WERI-Rb-1 (cell line): ENCODE data around the gene DAO.
A peak's percentile ranks its signal among the peaks of the same experiment; 100 is the strongest.

Experiments used
- DNase-seq: peaks from one replicate; pipeline ENCODE4 v3.0.0-alpha.2; 2020
- H3K27ac ChIP-seq: fragments of 250-450 bp; sonication (Bioruptor Pico); 2 replicates; pipeline ENCODE4 v1.5.1; 2020; ENCODE audit warnings: mild to moderate bottlenecking, moderate library complexity
- H3K27me3 ChIP-seq: fragments of 250-450 bp; sonication (Bioruptor Pico); 2 replicates; pipeline ENCODE4 v1.5.1; 2021; ENCODE audit warnings: mild to moderate bottlenecking, low read depth, moderate library complexity; ENCODE audit not compliant: insufficient read depth, severe bottlenecking
- H3K36me3 ChIP-seq: fragments of 250-450 bp; sonication (Bioruptor Pico); 2 replicates; pipeline ENCODE4 v1.5.1; 2020; ENCODE audit warnings: mild to moderate bottlenecking, moderate library complexity
- H3K4me3 ChIP-seq: 2 replicates; pipeline ENCODE4 v1.5.1; 2011; ENCODE audit warnings: low read depth, mild to moderate bottlenecking, control low read depth, low read length
- H3K9me3 ChIP-seq: fragments of 250-450 bp; sonication (Bioruptor Pico); 2 replicates; pipeline ENCODE4 v1.5.1; 2021; ENCODE audit warnings: mild to moderate bottlenecking, moderate library complexity; ENCODE audit not compliant: severe bottlenecking
- TF ChIP-seq, protein P1 (sequence below): IDR thresholded peaks from 2 replicates; pipeline ENCODE4 v1.5.1; 2011; ENCODE audit warnings: low read depth, mild to moderate bottlenecking, control low read depth, inconsistent platforms, low read length

The DAO gene

DNA sequence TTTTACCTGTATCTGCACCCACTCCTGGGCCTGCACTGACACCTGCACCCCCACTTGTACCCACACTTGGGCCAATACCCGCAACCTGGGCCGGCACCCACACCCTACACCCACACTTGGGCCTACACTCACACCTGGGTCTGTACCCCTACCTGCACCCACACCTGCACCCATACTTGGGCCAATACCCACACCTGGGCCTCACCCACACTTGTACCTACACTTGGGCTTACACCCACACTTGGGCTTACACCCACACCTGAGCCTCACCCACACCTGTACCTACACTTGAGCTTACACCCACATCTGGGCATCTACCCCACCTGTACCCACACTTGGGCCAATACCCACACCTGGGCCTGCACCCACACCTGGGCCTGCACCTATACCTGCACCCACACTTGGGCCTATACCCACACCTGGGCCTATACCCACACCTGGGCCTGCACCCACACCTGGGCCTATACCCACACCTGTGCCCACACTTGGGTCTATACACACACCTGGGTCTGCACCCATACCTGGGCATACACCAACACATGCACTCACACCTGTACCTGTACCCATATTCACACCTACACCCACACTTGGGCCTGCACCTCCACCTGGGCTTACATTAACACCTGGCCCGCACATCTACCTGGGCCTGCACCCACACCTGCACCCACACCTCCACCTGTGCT is 39.2 kb downstream of the DAO start:
- Histone ChIP-seq H3K9me3 (peaks cover 9% of the 10 kb centered on the region), H3K36me3 (peaks cover 16% of the 10 kb centered on the region), H3K27me3 (no peaks in the 10 kb centered on the region), H3K27ac (no peak overlapping the region), H3K4me3 (no peak overlapping the region)
- no peak for DNase-seq
- TF ChIP-seq, protein P1, sequence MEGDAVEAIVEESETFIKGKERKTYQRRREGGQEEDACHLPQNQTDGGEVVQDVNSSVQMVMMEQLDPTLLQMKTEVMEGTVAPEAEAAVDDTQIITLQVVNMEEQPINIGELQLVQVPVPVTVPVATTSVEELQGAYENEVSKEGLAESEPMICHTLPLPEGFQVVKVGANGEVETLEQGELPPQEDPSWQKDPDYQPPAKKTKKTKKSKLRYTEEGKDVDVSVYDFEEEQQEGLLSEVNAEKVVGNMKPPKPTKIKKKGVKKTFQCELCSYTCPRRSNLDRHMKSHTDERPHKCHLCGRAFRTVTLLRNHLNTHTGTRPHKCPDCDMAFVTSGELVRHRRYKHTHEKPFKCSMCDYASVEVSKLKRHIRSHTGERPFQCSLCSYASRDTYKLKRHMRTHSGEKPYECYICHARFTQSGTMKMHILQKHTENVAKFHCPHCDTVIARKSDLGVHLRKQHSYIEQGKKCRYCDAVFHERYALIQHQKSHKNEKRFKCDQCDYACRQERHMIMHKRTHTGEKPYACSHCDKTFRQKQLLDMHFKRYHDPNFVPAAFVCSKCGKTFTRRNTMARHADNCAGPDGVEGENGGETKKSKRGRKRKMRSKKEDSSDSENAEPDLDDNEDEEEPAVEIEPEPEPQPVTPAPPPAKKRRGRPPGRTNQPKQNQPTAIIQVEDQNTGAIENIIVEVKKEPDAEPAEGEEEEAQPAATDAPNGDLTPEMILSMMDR = no peak

DNA sequence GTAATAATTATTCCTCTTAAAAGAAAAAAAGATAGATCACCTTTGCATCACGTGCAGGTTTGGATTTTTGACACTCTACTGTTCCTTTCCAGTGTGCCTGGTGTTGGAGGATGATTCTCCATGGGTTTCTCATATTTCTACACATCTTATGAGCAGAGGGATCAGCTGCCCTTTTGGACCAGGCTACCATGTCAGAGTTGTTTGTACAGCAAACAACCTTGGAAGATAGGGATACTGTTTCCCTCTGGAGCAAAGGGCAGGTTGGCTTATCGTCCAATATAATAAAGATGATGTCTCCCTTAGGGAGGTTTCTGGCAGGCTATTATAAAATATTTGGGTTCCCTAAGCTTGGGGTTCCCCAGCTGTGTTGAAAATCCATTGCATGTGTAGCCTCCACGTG is 42.1 kb downstream of the DAO start:
- TF ChIP-seq, protein P1 = no peak
- Histone ChIP-seq H3K27ac (no peak overlapping the region), H3K9me3 (peaks cover 9% of the 10 kb centered on the region), H3K27me3 (no peaks in the 10 kb centered on the region), H3K36me3 (peaks cover 16% of the 10 kb centered on the region), H3K4me3 (no peak overlapping the region)
- DNase-seq = no peak

DNA sequence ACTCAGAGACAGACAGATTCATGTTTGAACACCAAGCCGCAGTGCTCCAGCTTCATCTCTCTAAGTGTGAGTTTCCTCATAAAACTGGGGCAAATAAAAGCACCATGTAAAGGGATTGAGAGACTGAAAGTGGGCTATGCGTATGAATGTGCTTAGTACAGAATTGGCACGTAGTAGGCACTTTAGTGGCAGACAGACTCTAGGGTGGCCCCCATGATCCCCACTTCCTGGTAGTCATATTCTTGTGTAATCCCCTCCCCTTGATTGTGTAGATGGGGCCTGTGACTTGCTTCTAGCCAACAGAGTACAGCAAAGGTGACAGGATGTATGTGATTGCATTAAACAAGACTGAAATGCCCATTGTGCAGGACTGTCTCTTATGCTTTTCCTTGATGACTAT is 43.0 kb downstream of the DAO start:
- DNase-seq = no peak
- H3K9me3 ChIP-seq = peaks cover 9% of the 10 kb centered on the region
- peaks cover 16% of the 10 kb centered on the region for H3K36me3 ChIP-seq
- H3K27ac ChIP-seq = no peak overlapping the region
- TF ChIP-seq, protein P1 = no peak
- no peak overlapping the region for H3K4me3 ChIP-seq
- H3K27me3 ChIP-seq = no peaks in the 10 kb centered on the region

DNA sequence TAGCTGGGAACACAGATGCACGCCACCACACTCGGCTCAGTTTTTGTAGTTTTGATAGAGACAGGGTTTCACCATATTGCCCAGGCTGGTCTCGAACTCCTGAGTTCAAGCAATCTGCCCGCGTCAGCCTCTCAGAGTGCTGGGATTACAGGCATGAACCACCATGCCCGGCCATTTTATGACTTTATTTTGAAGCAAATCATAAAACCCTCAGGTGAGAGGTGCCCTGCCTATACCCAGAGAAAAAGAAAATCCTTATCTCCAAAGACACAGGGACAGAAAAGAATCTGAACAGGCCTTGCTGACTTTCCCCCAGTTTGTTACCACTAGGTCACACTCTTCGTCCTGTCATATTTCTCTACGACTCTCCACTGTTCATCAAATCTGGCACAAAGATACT is 48.8 kb downstream of the DAO start:
- Histone ChIP-seq H3K36me3 (no peaks in the 10 kb centered on the region; the same call in 1 of the 2 replicates), H3K9me3 (no peaks in the 10 kb centered on the region), H3K4me3 (no peak overlapping the region), H3K27me3 (no peaks in the 10 kb centered on the region), H3K27ac (no peak overlapping the region)
- DNase-seq = no peak
- TF ChIP-seq, protein P1 = no peak

DNA sequence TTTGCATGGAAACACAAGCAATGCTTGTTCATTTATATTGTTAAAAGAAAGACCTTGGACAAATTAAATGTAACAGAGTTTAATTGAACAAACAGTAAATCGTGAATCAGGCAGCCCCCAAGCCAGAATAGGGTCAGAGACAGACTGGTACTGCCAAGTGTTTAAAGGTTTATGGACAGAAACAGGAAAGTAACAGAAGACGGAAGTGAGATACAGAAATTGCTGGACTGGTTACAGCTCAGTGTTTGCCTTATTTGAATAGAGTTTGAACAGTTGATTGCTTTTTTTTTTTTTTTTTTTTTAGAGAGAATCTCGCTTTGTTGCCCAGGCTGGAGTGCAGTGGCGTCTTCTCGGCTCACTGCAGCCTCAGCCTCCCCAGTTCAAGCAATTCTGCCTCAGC is 50.3 kb downstream of the DAO start:
- H3K27ac ChIP-seq = no peak overlapping the region
- no peaks in the 10 kb centered on the region; the same call in 1 of the 2 replicates for H3K36me3 ChIP-seq
- H3K27me3 ChIP-seq = no peaks in the 10 kb centered on the region
- DNase-seq = no peak
- TF ChIP-seq, protein P1 = no peak
- no peaks in the 10 kb centered on the region for H3K9me3 ChIP-seq
- H3K4me3 ChIP-seq = no peak overlapping the region

DNA sequence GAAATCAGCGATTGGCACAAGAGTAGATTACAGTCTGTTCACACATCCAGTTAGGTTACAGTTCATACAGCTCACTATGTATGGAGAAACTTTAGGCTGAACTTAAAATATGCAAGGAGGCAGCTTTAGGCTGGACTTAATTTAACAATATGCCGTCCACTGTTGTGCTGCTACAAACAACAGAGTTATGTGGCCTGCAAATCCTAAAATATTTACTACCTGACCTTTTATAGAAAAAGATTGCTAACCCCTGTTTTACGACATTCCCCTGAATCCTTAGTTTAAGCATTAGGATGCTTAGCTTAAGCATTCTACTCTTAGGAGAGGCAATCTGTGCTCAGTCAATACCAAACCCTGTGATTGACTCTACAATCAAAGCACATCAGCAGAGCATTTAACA is 50.9 kb downstream of the DAO start:
- Histone ChIP-seq H3K4me3 (no peak overlapping the region), H3K9me3 (no peaks in the 10 kb centered on the region), H3K27ac (peak overlapping the region; percentile 19), H3K36me3 (no peaks in the 10 kb centered on the region; the same call in 1 of the 2 replicates), H3K27me3 (no peaks in the 10 kb centered on the region)
- TF ChIP-seq, protein P1 = no peak
- no peak for DNase-seq
